ENCODE data around the gene RIPOR3. TPM values are rescaled to one million over a fixed set of nuclear protein-coding genes. Genes with fewer than 3 reads are reported as not detected.

RIPOR3 gene
- total and polyA plus RNA-seq, 9 of the 15 experiments (the other 6 are each of a cell fraction or from before 2014, with no cell fraction given): 3.3 to 62.7 (median 21.4) TPM

DNA sequence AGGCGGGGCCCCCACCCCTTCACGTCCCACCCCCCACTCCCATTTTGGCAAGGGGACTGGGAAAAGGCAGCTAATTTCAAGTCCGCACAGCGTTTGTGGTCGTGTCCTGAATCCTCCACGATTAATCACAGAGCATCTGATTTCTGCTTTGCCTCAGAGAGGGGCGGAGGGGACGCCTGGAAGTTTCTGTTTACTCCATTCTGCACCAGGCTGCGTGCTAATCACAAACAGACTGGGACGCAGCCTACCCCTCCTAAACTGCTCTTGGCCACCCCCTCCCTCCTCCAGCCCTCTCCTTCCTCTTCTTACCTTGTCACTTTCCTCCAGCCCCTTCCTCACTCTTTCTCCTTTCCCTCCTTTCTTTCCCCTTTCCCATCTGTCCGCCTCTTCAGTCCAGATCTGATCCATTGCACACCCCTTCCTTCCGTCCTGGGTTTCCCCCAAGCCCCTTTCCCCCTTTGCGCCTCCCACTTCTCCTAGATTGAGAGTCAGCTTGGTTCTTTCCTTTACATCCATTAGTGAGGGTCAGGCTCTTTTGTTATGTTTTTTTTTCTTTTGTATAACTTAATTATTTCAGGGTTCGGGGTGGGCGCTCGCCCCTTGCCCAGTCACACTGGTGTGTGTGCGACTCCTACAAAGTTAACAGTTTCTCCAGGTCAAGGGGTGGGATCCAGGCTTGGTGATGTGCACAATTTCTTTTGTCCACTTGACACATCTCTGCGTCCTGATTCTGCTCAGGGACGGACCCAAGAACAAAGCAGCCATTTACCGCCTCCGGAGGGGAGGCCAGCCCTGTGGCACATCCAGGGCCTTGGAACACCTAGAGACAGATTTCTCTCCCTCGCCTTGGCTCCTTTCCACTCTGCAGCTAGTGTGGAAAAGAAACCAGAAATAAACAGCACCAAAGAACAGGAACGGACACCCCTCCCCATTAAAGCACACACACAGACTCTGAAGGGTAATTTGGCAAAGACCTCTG, 520 bp upstream of the RIPOR3 start:
- FAIRE-seq: peak; percentile 67
- CTCF ChIA-PET (ENCODE audit: low intra/inter-chr PET ratio): no interaction called here
- Histone ChIP-seq H3K36me3 (ENCODE audit: control insufficient read depth, insufficient read depth, low read length) (peaks cover 26% of the 10 kb centered on the region), H3K4me1 (replicated peaks in 1 of 2; ENCODE audit: control insufficient read depth in 2 of 2, insufficient read depth in 2 of 2, low read length in 2 of 2) (peaks cover 46 to 47% of the 10 kb centered on the region in 2 experiments), H2AFZ (ENCODE audit: low read depth, low read length) (peak overlapping the region; percentile 81), H3K9me3 (replicated peaks; ENCODE audit: control insufficient read depth, insufficient read depth, low read depth, low read length) (no peaks in the 10 kb centered on the region), H3K4me2 (ENCODE audit: insufficient read depth, low read length) (peak overlapping the region; percentile 96), H3K79me2 (ENCODE audit: control insufficient read depth, insufficient read depth, low read length) (peaks cover 43% of the 10 kb centered on the region), H3K9ac (ENCODE audit: insufficient read depth in 1 of 2, low read depth in 2 of 2, low read length in 2 of 2) (peak overlapping the region; percentile 71 to 89), H3K27me3 (ENCODE audit: control insufficient read depth in 2 of 2, insufficient read depth in 2 of 2, low read length in 2 of 2) (no peaks in the 10 kb centered on the region), H3K4me3 (peak overlapping the region; percentile 52), H4K20me1 (replicated peaks; ENCODE audit: control insufficient read depth, insufficient read depth, low read length) (no peaks in the 10 kb centered on the region), H3K9me1 (ENCODE audit: control insufficient read depth, insufficient read depth, low read length) (no peaks in the 10 kb centered on the region), H3K27ac (ENCODE audit: extremely low read depth, low read depth, low read length) (peak overlapping the region; percentile 85)
- POLR2A ChIA-PET: interaction anchor here (0.5 to 3.3 kb wide), 7 partner anchors 11 to 316 kb away, joined by 3 to 12 read pairs (median 4); no protein-coding TSS in a partner anchor
- no TSS peak for BruUV-seq (replicated peaks)
- in situ Hi-C loops (cut with MboI): no loop called here
- peak; percentile 44 to 81 (median 72) for DNase-seq (ENCODE audit: extremely low read depth in 1 of 4, low spot score in 3 of 4)
- intact Hi-C loops (cut with micrococcal nuclease): loop anchor here (2.0 to 5.0 kb wide), 2 partner anchors 19 to 40 kb away; partner anchors contain the start of gene PARD6B
- ATAC-seq: peak; percentile 80
- 8% methylated on average over 19 of the region's 23 CpGs for WGBS (ENCODE audit: insufficient coverage, low coverage, missing lambda C conversion rate)
- TF ChIP-seq PRPF4 (IDR thresholded peaks at IDR 0.05; ENCODE audit: insufficient read depth, low read depth, low read length, poor library complexity, severe bottlenecking) (no peak), LEF1 (IDR thresholded peaks at IDR 0.05) (no peak), ELF1 (tag; IDR thresholded peaks at IDR 0.05) (peak; percentile 58), FOXP1 (CRISPR knock-in tag; IDR thresholded peaks at IDR 0.05) (no peak; the same call in 1 of the 2 replicates), CBX2 (IDR thresholded peaks at IDR 0.05; ENCODE audit: insufficient read depth, low read length, poor library complexity, severe bottlenecking) (no peak), HMGN3 (IDR thresholded peaks at IDR 0.05; ENCODE audit: borderline replicate concordance, extremely low read depth, insufficient read length, low read depth, low read length) (no peak), SAFB (IDR thresholded peaks at IDR 0.05; ENCODE audit: borderline replicate concordance, low read depth, low read length) (no peak), HNRNPLL (IDR thresholded peaks at IDR 0.05; ENCODE audit: low read depth, low read length, poor library complexity, severe bottlenecking) (peak; percentile 22), SOX6 (IDR thresholded peaks at IDR 0.05) (no peak), THRAP3 (IDR thresholded peaks at IDR 0.05; ENCODE audit: borderline replicate concordance) (peak; percentile 86; the same call in 1 of the 2 replicates), POLR2B (IDR thresholded peaks at IDR 0.05; ENCODE audit: low read depth, partially characterized antibody) (peak; percentile 60), FOXA1 (IDR thresholded peaks at IDR 0.05; ENCODE audit: borderline replicate concordance) (no peak), RBBP5 (IDR thresholded peaks at IDR 0.05; ENCODE audit: borderline replicate concordance, insufficient read depth, low read length, poor library complexity, severe bottlenecking) (peak; percentile 47)
- TF ChIP-seq, protein P1, sequence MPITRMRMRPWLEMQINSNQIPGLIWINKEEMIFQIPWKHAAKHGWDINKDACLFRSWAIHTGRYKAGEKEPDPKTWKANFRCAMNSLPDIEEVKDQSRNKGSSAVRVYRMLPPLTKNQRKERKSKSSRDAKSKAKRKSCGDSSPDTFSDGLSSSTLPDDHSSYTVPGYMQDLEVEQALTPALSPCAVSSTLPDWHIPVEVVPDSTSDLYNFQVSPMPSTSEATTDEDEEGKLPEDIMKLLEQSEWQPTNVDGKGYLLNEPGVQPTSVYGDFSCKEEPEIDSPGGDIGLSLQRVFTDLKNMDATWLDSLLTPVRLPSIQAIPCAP (CRISPR knock-in tag; IDR thresholded peaks at IDR 0.05; ENCODE audit: borderline replicate concordance): no peak
- TF ChIP-seq, protein P2, sequence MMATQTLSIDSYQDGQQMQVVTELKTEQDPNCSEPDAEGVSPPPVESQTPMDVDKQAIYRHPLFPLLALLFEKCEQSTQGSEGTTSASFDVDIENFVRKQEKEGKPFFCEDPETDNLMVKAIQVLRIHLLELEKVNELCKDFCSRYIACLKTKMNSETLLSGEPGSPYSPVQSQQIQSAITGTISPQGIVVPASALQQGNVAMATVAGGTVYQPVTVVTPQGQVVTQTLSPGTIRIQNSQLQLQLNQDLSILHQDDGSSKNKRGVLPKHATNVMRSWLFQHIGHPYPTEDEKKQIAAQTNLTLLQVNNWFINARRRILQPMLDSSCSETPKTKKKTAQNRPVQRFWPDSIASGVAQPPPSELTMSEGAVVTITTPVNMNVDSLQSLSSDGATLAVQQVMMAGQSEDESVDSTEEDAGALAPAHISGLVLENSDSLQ (IDR thresholded peaks at IDR 0.05): peak; percentile 51
- TF ChIP-seq, protein P3, sequence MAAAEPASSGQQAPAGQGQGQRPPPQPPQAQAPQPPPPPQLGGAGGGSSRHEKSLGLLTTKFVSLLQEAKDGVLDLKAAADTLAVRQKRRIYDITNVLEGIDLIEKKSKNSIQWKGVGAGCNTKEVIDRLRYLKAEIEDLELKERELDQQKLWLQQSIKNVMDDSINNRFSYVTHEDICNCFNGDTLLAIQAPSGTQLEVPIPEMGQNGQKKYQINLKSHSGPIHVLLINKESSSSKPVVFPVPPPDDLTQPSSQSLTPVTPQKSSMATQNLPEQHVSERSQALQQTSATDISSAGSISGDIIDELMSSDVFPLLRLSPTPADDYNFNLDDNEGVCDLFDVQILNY (CRISPR knock-in tag; IDR thresholded peaks at IDR 0.05): 0 out of 2 replicates have a peak, but pooled peaks have one; percentile 41
- TF ChIP-seq, protein P4, sequence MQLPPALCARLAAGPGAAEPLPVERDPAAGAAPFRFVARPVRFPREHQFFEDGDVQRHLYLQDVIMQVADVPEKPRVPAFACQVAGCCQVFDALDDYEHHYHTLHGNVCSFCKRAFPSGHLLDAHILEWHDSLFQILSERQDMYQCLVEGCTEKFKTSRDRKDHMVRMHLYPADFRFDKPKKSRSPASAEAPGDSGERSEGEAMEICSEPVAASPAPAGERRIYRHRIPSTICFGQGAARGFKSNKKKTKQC (CRISPR knock-in tag; IDR thresholded peaks at IDR 0.05): no peak

Measured in K562 (cell line).